SU-DHL-6 (cell line): Measurements from ENCODE around the gene TMEM237.

Experiments
- H2AFZ ChIP-seq: fragments of 200-600 bp; sonication (generic); 2 replicates; pipeline ENCODE4 v1.6.1; 2014; ENCODE audit warnings: low read depth, mild to moderate bottlenecking, moderate library complexity, mixed read lengths, antibody characterized with exemption, low read length; ENCODE audit not compliant: severe bottlenecking
- H3F3A ChIP-seq: fragments of 200-600 bp; shearing (Covaris generic); 2 replicates; pipeline ENCODE4 v1.6.0; 2016; ENCODE audit warnings: antibody characterized with exemption, mild to moderate bottlenecking; ENCODE audit not compliant: insufficient read depth
- H3K27ac ChIP-seq: fragments of 200-600 bp; sonication (generic); 2 replicates; pipeline ENCODE4 v1.5.1; 2016; ENCODE audit warnings: low read depth, mild to moderate bottlenecking, low read length, moderate library complexity, mixed read lengths
- H3K27me3 ChIP-seq: fragments of 200-600 bp; sonication (generic), shearing (Covaris generic); 2 replicates; pipeline ENCODE4 v1.6.0; 2014; ENCODE audit warnings: mild to moderate bottlenecking, low read length
- H3K36me3 ChIP-seq: fragments of 200-600 bp; sonication (generic); 2 replicates; pipeline ENCODE4 v1.6.1; 2014; ENCODE audit warnings: mild to moderate bottlenecking, low read length, mixed read lengths
- H3K4me2 ChIP-seq: fragments of 300-600, 200-600 bp; shearing (Covaris generic), sonication (generic); 2 replicates; pipeline ENCODE4 v1.6.0; 2014; ENCODE audit warnings: low read length, low read depth, mild to moderate bottlenecking; ENCODE audit not compliant: poor library complexity, severe bottlenecking
- H3K4me3 ChIP-seq: fragments of 200-600 bp; sonication (generic); 2 replicates; pipeline ENCODE4 v1.5.1; 2014; ENCODE audit warnings: antibody characterized with exemption, low read length, mild to moderate bottlenecking, mixed read lengths; ENCODE audit not compliant: insufficient read depth, poor library complexity, severe bottlenecking
- H3K79me2 ChIP-seq: fragments of 200-600 bp; sonication (generic); 2 replicates; pipeline ENCODE4 v1.6.1; 2014; ENCODE audit warnings: mild to moderate bottlenecking, low read length, moderate library complexity; ENCODE audit not compliant: insufficient read depth
- H3K9ac ChIP-seq: fragments of 200-600 bp; sonication (generic); 2 replicates; pipeline ENCODE4 v1.7.0; 2014; ENCODE audit warnings: mild to moderate bottlenecking, low read length
- H3K9me2 ChIP-seq: fragments of 200-600 bp; sonication (generic); replicated peaks from 2 replicates; pipeline ENCODE4 v1.6.1; 2014; ENCODE audit warnings: low read length; ENCODE audit not compliant: insufficient read depth
- H3K9me3 ChIP-seq: fragments of 200-600 bp; sonication (generic); 2 replicates; pipeline ENCODE4 v1.6.1; 2014; ENCODE audit warnings: low read length, mixed read lengths; ENCODE audit not compliant: insufficient read depth
- H4K20me1 ChIP-seq: fragments of 200-600 bp; sonication (generic); 2 replicates; pipeline ENCODE4 v1.6.1; 2014; ENCODE audit warnings: low read depth, mild to moderate bottlenecking, antibody characterized with exemption, low read length, moderate library complexity, mixed read lengths
- EZH2phosphoT487 ChIP-seq: fragments of 200-600 bp; sonication (generic), shearing (Covaris generic); conservative IDR thresholded peaks from 2 replicates; pipeline ENCODE4 v1.6.1; 2018; ENCODE audit warnings: mild to moderate bottlenecking, antibody characterized with exemption, low read length, moderate library complexity, mixed read lengths
- TF ChIP-seq, protein P1 (sequence below): fragments of 200-600 bp; sonication (generic); IDR thresholded peaks from one replicate; pipeline ENCODE4 v1.5.1; 2017; ENCODE audit warnings: antibody characterized with exemption, mild to moderate bottlenecking, low read length, moderate library complexity; ENCODE audit not compliant: insufficient read depth, poor library complexity, severe bottlenecking

The TMEM237 gene, protein sequence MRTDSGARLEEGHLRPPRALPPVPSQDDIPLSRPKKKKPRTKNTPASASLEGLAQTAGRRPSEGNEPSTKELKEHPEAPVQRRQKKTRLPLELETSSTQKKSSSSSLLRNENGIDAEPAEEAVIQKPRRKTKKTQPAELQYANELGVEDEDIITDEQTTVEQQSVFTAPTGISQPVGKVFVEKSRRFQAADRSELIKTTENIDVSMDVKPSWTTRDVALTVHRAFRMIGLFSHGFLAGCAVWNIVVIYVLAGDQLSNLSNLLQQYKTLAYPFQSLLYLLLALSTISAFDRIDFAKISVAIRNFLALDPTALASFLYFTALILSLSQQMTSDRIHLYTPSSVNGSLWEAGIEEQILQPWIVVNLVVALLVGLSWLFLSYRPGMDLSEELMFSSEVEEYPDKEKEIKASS

DNA sequence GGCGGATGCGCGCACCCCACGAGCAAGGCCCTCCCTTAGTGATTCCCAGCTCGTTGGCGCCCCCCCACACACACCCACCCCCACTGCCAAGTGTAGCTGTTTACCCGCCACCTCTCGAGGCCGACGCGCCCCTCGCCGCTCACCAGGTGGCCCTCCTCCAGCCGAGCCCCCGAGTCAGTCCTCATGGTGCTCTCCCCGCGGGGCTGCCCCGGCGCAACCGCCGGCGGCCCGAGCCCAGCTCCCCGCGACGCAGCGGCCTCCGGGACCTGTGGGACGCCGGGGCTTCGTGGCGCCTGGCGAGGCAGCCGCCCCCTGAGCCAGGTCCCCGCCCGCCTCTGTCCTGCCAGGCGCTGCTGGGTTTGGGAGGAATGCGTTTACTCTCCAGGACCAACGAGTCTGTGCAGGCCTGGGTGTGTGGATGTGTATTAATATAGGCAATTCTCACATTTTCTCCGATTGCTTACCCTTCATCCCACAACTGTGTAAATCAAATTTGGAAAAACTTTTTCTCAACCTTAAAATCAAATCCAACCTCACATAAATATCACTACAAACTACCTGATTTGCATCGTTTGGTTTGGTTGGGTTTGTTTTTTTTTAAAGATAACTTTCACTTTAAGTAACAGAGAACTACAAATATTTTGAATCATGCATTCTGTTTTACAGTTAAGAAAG is at the start of gene TMEM237:
TMEM237 (minus strand) TSS at position 288 of the 675 bp plus-strand sequence; CDS start at position 185, 103 bp downstream.
- Histone ChIP-seq H3K27ac (peak within 1 kb of the TSS; percentile 35), H3K79me2 (peaks cover 6% of the 10 kb centered on the region; the same call in 1 of the 2 replicates), H3F3A (peaks cover 3% of the 10 kb centered on the region; the same call in 1 of the 2 replicates), H3K9ac (peak within 1 kb of the TSS; percentile 73), H3K9me3 (no peaks in the 10 kb centered on the region), H2AFZ (peak within 1 kb of the TSS; percentile 96), H3K27me3 (no peaks in the 10 kb centered on the region), H3K4me2 (peak within 1 kb of the TSS; percentile 78), H3K9me2 (no peaks in the 10 kb centered on the region), H4K20me1 (no peaks in the 10 kb centered on the region), H3K4me3 (peak within 1 kb of the TSS; percentile 77), H3K36me3 (no peaks in the 10 kb centered on the region)
- no peak for TF ChIP-seq EZH2phosphoT487
- TF ChIP-seq, protein P1, sequence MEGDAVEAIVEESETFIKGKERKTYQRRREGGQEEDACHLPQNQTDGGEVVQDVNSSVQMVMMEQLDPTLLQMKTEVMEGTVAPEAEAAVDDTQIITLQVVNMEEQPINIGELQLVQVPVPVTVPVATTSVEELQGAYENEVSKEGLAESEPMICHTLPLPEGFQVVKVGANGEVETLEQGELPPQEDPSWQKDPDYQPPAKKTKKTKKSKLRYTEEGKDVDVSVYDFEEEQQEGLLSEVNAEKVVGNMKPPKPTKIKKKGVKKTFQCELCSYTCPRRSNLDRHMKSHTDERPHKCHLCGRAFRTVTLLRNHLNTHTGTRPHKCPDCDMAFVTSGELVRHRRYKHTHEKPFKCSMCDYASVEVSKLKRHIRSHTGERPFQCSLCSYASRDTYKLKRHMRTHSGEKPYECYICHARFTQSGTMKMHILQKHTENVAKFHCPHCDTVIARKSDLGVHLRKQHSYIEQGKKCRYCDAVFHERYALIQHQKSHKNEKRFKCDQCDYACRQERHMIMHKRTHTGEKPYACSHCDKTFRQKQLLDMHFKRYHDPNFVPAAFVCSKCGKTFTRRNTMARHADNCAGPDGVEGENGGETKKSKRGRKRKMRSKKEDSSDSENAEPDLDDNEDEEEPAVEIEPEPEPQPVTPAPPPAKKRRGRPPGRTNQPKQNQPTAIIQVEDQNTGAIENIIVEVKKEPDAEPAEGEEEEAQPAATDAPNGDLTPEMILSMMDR, result no peak

DNA sequence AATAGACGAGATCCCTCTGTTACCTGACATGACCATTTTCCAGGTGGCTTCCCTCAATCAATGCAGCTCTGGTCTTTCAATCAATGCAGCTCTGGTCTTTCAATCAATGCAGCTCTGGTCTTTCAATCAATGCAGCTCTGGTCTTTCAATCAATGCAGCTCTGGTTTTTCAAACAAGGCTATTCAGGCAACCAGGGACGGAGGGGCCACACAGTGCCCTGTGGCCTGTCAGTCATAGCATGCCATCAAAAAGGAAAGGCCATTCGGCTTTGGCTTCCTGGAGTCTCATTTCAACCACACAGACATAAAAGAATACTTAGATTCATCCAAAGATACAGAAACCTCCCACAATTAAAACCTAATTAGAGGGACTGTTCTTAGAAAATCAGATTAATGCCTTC is 41.9 kb upstream of the TMEM237 start:
- H3K9me3 ChIP-seq, result no peaks in the 10 kb centered on the region
- no peak overlapping the region for H3K4me3 ChIP-seq
- H3F3A ChIP-seq, result no peaks in the 10 kb centered on the region
- H3K9me2 ChIP-seq, result no peaks in the 10 kb centered on the region
- H3K36me3 ChIP-seq, result no peaks in the 10 kb centered on the region
- no peak overlapping the region for H3K27ac ChIP-seq
- TF ChIP-seq, protein P1, result no peak
- no peak for TF ChIP-seq EZH2phosphoT487
- H3K27me3 ChIP-seq, result no peaks in the 10 kb centered on the region
- no peak overlapping the region for H2AFZ ChIP-seq
- H3K9ac ChIP-seq, result no peak overlapping the region
- no peaks in the 10 kb centered on the region for H3K79me2 ChIP-seq
- H4K20me1 ChIP-seq, result no peaks in the 10 kb centered on the region
- no peak overlapping the region for H3K4me2 ChIP-seq

DNA sequence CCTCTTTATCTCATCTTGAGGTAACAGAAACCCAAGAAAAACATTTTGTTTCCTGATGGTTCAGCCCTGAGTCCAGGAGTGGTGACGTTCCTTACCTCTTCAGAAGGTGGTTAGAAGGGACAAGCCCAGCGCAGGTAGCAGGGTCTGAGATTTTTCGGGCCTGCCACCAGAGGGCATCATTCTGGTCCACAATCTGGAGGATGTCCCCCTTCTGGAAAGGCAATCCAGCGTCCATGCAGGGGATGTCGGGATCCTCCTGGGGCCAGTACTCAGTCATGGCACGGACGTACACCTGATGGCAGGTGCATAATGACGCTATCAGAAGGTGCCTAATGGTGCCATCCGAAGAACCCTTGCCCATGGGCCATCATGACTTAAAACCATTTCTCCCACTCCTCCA is 37.4 kb upstream of the TMEM237 start:
- no peak overlapping the region for H3K4me2 ChIP-seq
- no peaks in the 10 kb centered on the region for H3K27me3 ChIP-seq
- H3K4me3 ChIP-seq, result no peak overlapping the region
- H3K9ac ChIP-seq, result no peak overlapping the region
- H3K9me2 ChIP-seq, result no peaks in the 10 kb centered on the region
- TF ChIP-seq, protein P1, result peak; percentile 34
- no peak for TF ChIP-seq EZH2phosphoT487
- H3K79me2 ChIP-seq, result no peaks in the 10 kb centered on the region
- H3K36me3 ChIP-seq, result no peaks in the 10 kb centered on the region
- H3F3A ChIP-seq, result no peaks in the 10 kb centered on the region
- no peaks in the 10 kb centered on the region for H4K20me1 ChIP-seq
- no peak overlapping the region for H3K27ac ChIP-seq
- no peak overlapping the region for H2AFZ ChIP-seq
- no peaks in the 10 kb centered on the region for H3K9me3 ChIP-seq
